Keratinocyte (primary cell): ENCODE results near the gene GAB1. TPM values are rescaled to one million over a fixed set of nuclear protein-coding genes. Genes with fewer than 3 reads are reported as not detected.

Experiments used
- DNase-seq: peaks from one replicate; pipeline ENCODE4 v3.0.0-alpha.2; 2011; ENCODE audit warnings: low read depth, missing footprints, low spot score
- FAIRE-seq: peaks from 2 replicates; lab custom pipeline; 2011; peaks lifted over from hg19 to GRCh38; lab: Jason Lieb, UNC
- H2AFZ ChIP-seq: 2 replicates; pipeline ENCODE4 v1.6.0; 2012; ENCODE audit warnings: low read length, control low read depth, inconsistent platforms; ENCODE audit not compliant: control insufficient read depth
- H3K27ac ChIP-seq: 2 replicates; pipeline ENCODE4 v1.5.1; 2011; ENCODE audit warnings: low read length; ENCODE audit not compliant: control insufficient read depth, insufficient read depth
- H3K27me3 ChIP-seq: 3 replicates; pipeline ENCODE4 v1.6.0; 2011; ENCODE audit warnings: low read length; ENCODE audit not compliant: control insufficient read depth, insufficient read depth; ENCODE audit errors: extremely low read depth
- H3K36me3 ChIP-seq, 2 experiments: 2 replicates in 1 of 2; 3 replicates in 1 of 2; pipeline ENCODE4 v1.5.1; 2011; ENCODE audit warnings: low read length in 2 of 2, mild to moderate bottlenecking in 1 of 2; ENCODE audit not compliant: control insufficient read depth in 2 of 2, insufficient read depth in 2 of 2; ENCODE audit errors: extremely low read depth in 1 of 2
- H3K4me1 ChIP-seq: 3 replicates; pipeline ENCODE4 v1.5.1; 2011; ENCODE audit warnings: low read length; ENCODE audit not compliant: control insufficient read depth, insufficient read depth; ENCODE audit errors: extremely low read depth
- H3K4me2 ChIP-seq: 3 replicates; pipeline ENCODE4 v1.6.0; 2011; ENCODE audit warnings: low read depth, low read length; ENCODE audit not compliant: control insufficient read depth, insufficient read depth; ENCODE audit errors: extremely low read depth
- H3K4me3 ChIP-seq, 3 experiments: fragments of 200-600 bp in 1 of 3; sonication (generic) in 1 of 3; 2 replicates in 2 of 3; 3 replicates in 1 of 3; pipeline ENCODE4 v1.5.1; 2011 to 2016; ENCODE audit warnings: low read length in 3 of 3, mild to moderate bottlenecking in 3 of 3, control low read depth in 2 of 3, inconsistent platforms in 1 of 3, low read depth in 1 of 3, mixed read lengths in 1 of 3, mixed run types in 1 of 3, moderate library complexity in 1 of 3; ENCODE audit not compliant: control insufficient read depth in 2 of 3, insufficient read depth in 2 of 3; ENCODE audit errors: extremely low read depth in 1 of 3
- H3K79me2 ChIP-seq: 2 replicates; pipeline ENCODE4 v1.6.0; 2012; ENCODE audit warnings: low read length; ENCODE audit not compliant: control insufficient read depth, insufficient read depth
- H3K9ac ChIP-seq: 3 replicates; pipeline ENCODE4 v1.6.0; 2011; ENCODE audit warnings: low read length; ENCODE audit not compliant: control insufficient read depth, insufficient read depth; ENCODE audit errors: extremely low read depth
- H3K9me1 ChIP-seq: 3 replicates; pipeline ENCODE4 v1.6.0; 2011; ENCODE audit warnings: low read length; ENCODE audit not compliant: control insufficient read depth, insufficient read depth; ENCODE audit errors: extremely low read depth
- H3K9me3 ChIP-seq: 2 replicates; pipeline ENCODE4 v1.5.1; 2012; ENCODE audit warnings: low read depth, low read length; ENCODE audit not compliant: control insufficient read depth
- H4K20me1 ChIP-seq: 3 replicates; pipeline ENCODE4 v1.6.0; 2011; ENCODE audit warnings: low read length; ENCODE audit not compliant: control insufficient read depth, insufficient read depth; ENCODE audit errors: extremely low read depth
- CTCF ChIP-seq, 3 experiments: IDR thresholded peaks in 1 of 3; conservative IDR thresholded peaks in 1 of 3; optimal IDR thresholded peaks in 1 of 3; 2 replicates in 2 of 3; 3 replicates in 1 of 3; pipeline versions ENCODE3 to v1.5.1; 2011; ENCODE audit warnings: low read length in 3 of 3, mild to moderate bottlenecking in 3 of 3, moderate library complexity in 2 of 3, control low read depth in 1 of 3, inconsistent platforms in 1 of 3; ENCODE audit not compliant: insufficient read depth in 2 of 3; ENCODE audit errors: extremely low read depth in 1 of 3
- EZH2 ChIP-seq: IDR thresholded peaks from one replicate; pipeline ENCODE4 v1.6.1; 2012; ENCODE audit warnings: inconsistent platforms, mild to moderate bottlenecking, low read length, moderate library complexity
- dilution Hi-C: fragments of 300-500 bp; cut with MboI; formaldehyde crosslinking; loops from one replicate; pipeline ENCODE4 v1.7.0; 2020; ENCODE audit warnings: low sequenced_read_pairs; ENCODE audit not compliant: extremely low pct_ligation_motif_present
- polyA plus RNA-seq, 5 experiments: library from polyadenylated mRNA; depleted of rRNA in 3 of 5; stranded (reverse) in 3 of 5; stranded (forward) in 1 of 5; unstranded in 1 of 5; fragments of >200 nt; gene quantifications; 1 replicate in 1 of 5; 2 replicates in 3 of 5; 3 replicates in 1 of 5; pipeline versions ENCODE4 v1.2.1 to v1.2.3, GENCODE V29; 2011 to 2012; ENCODE audit warnings: missing spikeins in 2 of 5, low read depth in 1 of 5, low replicate concordance in 1 of 5

GAB1 gene
- polyA plus RNA-seq, 1 donor (not counting 4 experiments of a cell fraction or from before 2014, with no cell fraction given): 11.0 TPM

GRCh38 chr4:143380629-143381028 lies 44.0 kb downstream of the GAB1 start:
- peaks cover 42% of the 10 kb centered on the region for H3K79me2 ChIP-seq
- H3K9me1 ChIP-seq: peaks cover 3% of the 10 kb centered on the region
- peaks cover 10% of the 10 kb centered on the region for H3K4me1 ChIP-seq
- no peak overlapping the region for H2AFZ ChIP-seq
- H3K27ac ChIP-seq: no peak overlapping the region
- H3K9ac ChIP-seq: no peak overlapping the region
- no peaks in the 10 kb centered on the region for H3K27me3 ChIP-seq
- no peaks in the 10 kb centered on the region for H4K20me1 ChIP-seq
- H3K36me3 ChIP-seq: no peaks in the 10 kb centered on the region
- no peak for FAIRE-seq
- no peak overlapping the region for H3K4me2 ChIP-seq
- TF ChIP-seq EZH2 (no peak), CTCF (optimal IDR thresholded peaks at IDR 0.05 in 1 of 3, IDR thresholded peaks at IDR 0.05 in 1 of 3, conservative IDR thresholded peaks at IDR 0.05 in 1 of 3; ENCODE audit: extremely low read depth in 1 of 3, insufficient read depth in 2 of 3, low read length in 3 of 3) (no peak)
- H3K4me3 ChIP-seq: no peak overlapping the region
- H3K9me3 ChIP-seq: no peaks in the 10 kb centered on the region
- no peak for DNase-seq
- dilution Hi-C loops: no loop called here

GRCh38 chr4:143381189-143382118 lies 44.8 kb downstream of the GAB1 start:
- no peaks in the 10 kb centered on the region for H3K9me3 ChIP-seq
- H2AFZ ChIP-seq: peak overlapping the region; percentile 15
- peaks cover 41% of the 10 kb centered on the region for H3K79me2 ChIP-seq
- peaks cover 10% of the 10 kb centered on the region for H3K4me1 ChIP-seq
- dilution Hi-C loops: no loop called here
- no peaks in the 10 kb centered on the region for H3K27me3 ChIP-seq
- H4K20me1 ChIP-seq: no peaks in the 10 kb centered on the region
- peaks cover 3% of the 10 kb centered on the region for H3K9me1 ChIP-seq
- no peaks in the 10 kb centered on the region for H3K36me3 ChIP-seq
- DNase-seq: no peak
- peak overlapping the region in 1 of 3 experiments; percentile 32 for H3K4me3 ChIP-seq
- peak overlapping the region; percentile 72 for H3K4me2 ChIP-seq
- FAIRE-seq: peak; percentile 92
- no peak overlapping the region for H3K9ac ChIP-seq
- TF ChIP-seq CTCF (optimal IDR thresholded peaks at IDR 0.05 in 1 of 3, IDR thresholded peaks at IDR 0.05 in 1 of 3, conservative IDR thresholded peaks at IDR 0.05 in 1 of 3; ENCODE audit: extremely low read depth in 1 of 3, insufficient read depth in 2 of 3, low read length in 3 of 3) (no peak), EZH2 (no peak)
- H3K27ac ChIP-seq: peak overlapping the region; percentile 64
